Activated B cell treated with CpG ODN at 0.5 μM for 24 hours (primary cell): ENCODE data around the gene KDM5C. TPM values are rescaled to one million over a fixed set of nuclear protein-coding genes. Genes with fewer than 3 reads are reported as not detected.

Experiments used
- ATAC-seq: fragments of 200-7000 bp; cut with Tn5 transposase; one replicate; pipeline ENCODE4 v1.10.0; 2021; ENCODE audit warnings: low read depth, mild to moderate bottlenecking, moderate library complexity
- CTCF ChIA-PET: fragments of 350-600 bp; sonication (Branson Sonifier 250); formaldehyde crosslinking; loops from one replicate; lab custom pipeline; 2021; ENCODE audit warnings: antibody characterized with exemption; lab: Charles Lee
- POLR2A ChIA-PET: fragments of 350-600 bp; sonication (Branson Sonifier 250); formaldehyde crosslinking; loops from one replicate; lab custom pipeline; 2021; ENCODE audit warnings: antibody characterized with exemption; lab: Charles Lee
- DNase-seq: peaks from one replicate; pipeline ENCODE4 v3.0.0; 2022
- H3K27ac Mint-ChIP-seq: one replicate; pipeline ENCODE4 v1.8.0; 2020; ENCODE audit warnings: mixed read lengths
- H3K27me3 Mint-ChIP-seq: one replicate; pipeline ENCODE4 v1.8.0; 2021; ENCODE audit warnings: mixed read lengths
- H3K36me3 Mint-ChIP-seq: one replicate; pipeline ENCODE4 v1.8.0; 2021; ENCODE audit warnings: low read depth, mixed read lengths
- H3K4me1 Mint-ChIP-seq: one replicate; pipeline ENCODE4 v1.8.0; 2021; ENCODE audit warnings: mixed read lengths
- H3K4me3 Mint-ChIP-seq: one replicate; pipeline ENCODE4 v1.8.0; 2020; ENCODE audit warnings: mild to moderate bottlenecking, mixed read lengths
- H3K9me3 Mint-ChIP-seq: one replicate; pipeline ENCODE4 v1.8.0; 2020; ENCODE audit warnings: mixed read lengths
- intact Hi-C: fragments of 100-400 bp; cut with micrococcal nuclease; formaldehyde crosslinking; loops from one replicate; pipeline ENCODE4 v1.15.1; 2024
- total RNA-seq: library from RNA; stranded (reverse); gene quantifications from 2 replicates; pipeline ENCODE4 v1.2.3, GENCODE V29; 2022
- TF ChIP-seq, protein P1 (sequence below): fragments of 200-600 bp; IDR thresholded peaks from one replicate; pipeline ENCODE4 v1.8.0; 2022; ENCODE audit warnings: antibody characterized with exemption, mild to moderate bottlenecking

KDM5C gene
- total RNA-seq, 1 donor from 2014 or later: 109 TPM

GRCh38 chrX:53211391-53211978, 13.5 kb downstream of the KDM5C start:
- ChIA-PET CTCF (no interaction called here), POLR2A (interaction anchor here (1.0 kb wide), 1 partner anchor 13 kb away, joined by 3 read pairs; no protein-coding TSS in a partner anchor)
- H3K4me3 Mint-ChIP-seq: no peak overlapping the region
- ATAC-seq (no peak), DNase-seq (no peak)
- H3K27ac Mint-ChIP-seq: no peak overlapping the region
- intact Hi-C loops: no loop called here
- no peaks in the 10 kb centered on the region for H3K9me3 Mint-ChIP-seq
- H3K27me3 Mint-ChIP-seq: no peaks in the 10 kb centered on the region
- no peaks in the 10 kb centered on the region for H3K4me1 Mint-ChIP-seq
- peaks cover 71% of the 10 kb centered on the region for H3K36me3 Mint-ChIP-seq
- TF ChIP-seq, protein P1, sequence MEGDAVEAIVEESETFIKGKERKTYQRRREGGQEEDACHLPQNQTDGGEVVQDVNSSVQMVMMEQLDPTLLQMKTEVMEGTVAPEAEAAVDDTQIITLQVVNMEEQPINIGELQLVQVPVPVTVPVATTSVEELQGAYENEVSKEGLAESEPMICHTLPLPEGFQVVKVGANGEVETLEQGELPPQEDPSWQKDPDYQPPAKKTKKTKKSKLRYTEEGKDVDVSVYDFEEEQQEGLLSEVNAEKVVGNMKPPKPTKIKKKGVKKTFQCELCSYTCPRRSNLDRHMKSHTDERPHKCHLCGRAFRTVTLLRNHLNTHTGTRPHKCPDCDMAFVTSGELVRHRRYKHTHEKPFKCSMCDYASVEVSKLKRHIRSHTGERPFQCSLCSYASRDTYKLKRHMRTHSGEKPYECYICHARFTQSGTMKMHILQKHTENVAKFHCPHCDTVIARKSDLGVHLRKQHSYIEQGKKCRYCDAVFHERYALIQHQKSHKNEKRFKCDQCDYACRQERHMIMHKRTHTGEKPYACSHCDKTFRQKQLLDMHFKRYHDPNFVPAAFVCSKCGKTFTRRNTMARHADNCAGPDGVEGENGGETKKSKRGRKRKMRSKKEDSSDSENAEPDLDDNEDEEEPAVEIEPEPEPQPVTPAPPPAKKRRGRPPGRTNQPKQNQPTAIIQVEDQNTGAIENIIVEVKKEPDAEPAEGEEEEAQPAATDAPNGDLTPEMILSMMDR: no peak

- ChIA-PET CTCF (no interaction called here), POLR2A (no interaction called here)
- TF ChIP-seq, protein P1: no peak
- intact Hi-C loops: no loop called here
- no peaks in the 10 kb centered on the region for H3K4me1 Mint-ChIP-seq
- no peak overlapping the region for H3K4me3 Mint-ChIP-seq
- H3K27ac Mint-ChIP-seq: no peak overlapping the region
- ATAC-seq: no peak
- DNase-seq: no peak
- H3K27me3 Mint-ChIP-seq: no peaks in the 10 kb centered on the region
- H3K36me3 Mint-ChIP-seq: peaks cover 74% of the 10 kb centered on the region
- no peaks in the 10 kb centered on the region for H3K9me3 Mint-ChIP-seq
Measured at GRCh38 chrX:53196678-53197077, 28.3 kb downstream of the KDM5C start.

- ChIA-PET CTCF (no interaction called here), POLR2A (no interaction called here)
- ATAC-seq (no peak), DNase-seq (no peak)
- Mint-ChIP-seq H3K36me3 (peaks cover 71% of the 10 kb centered on the region), H3K27me3 (no peaks in the 10 kb centered on the region), H3K4me1 (no peaks in the 10 kb centered on the region), H3K27ac (no peak overlapping the region), H3K4me3 (no peak overlapping the region), H3K9me3 (no peaks in the 10 kb centered on the region)
- intact Hi-C loops: no loop called here
- TF ChIP-seq, protein P1: no peak
Measured at GRCh38 chrX:53195401-53195800, 29.6 kb downstream of the KDM5C start.

- no peaks in the 10 kb centered on the region for H3K4me1 Mint-ChIP-seq
- intact Hi-C loops: no loop called here
- no peak overlapping the region for H3K27ac Mint-ChIP-seq
- ChIA-PET CTCF (no interaction called here), POLR2A (no interaction called here)
- H3K4me3 Mint-ChIP-seq: no peak overlapping the region
- no peak for DNase-seq
- no peaks in the 10 kb centered on the region for H3K9me3 Mint-ChIP-seq
- TF ChIP-seq, protein P1: no peak
- ATAC-seq: no peak
- H3K27me3 Mint-ChIP-seq: no peaks in the 10 kb centered on the region
- peaks cover 65% of the 10 kb centered on the region for H3K36me3 Mint-ChIP-seq
Measured at GRCh38 chrX:53194308-53194707, 30.7 kb downstream of the KDM5C start.

- CTCF ChIA-PET: no interaction called here
- Mint-ChIP-seq H3K9me3 (no peaks in the 10 kb centered on the region), H3K36me3 (peaks cover 53% of the 10 kb centered on the region), H3K4me1 (no peaks in the 10 kb centered on the region), H3K4me3 (no peak overlapping the region), H3K27me3 (no peaks in the 10 kb centered on the region), H3K27ac (no peak overlapping the region)
- TF ChIP-seq, protein P1: no peak
- POLR2A ChIA-PET: no interaction called here
- no peak for DNase-seq
- ATAC-seq: no peak
- intact Hi-C loops: no loop called here
Measured at GRCh38 chrX:53193093-53193492, 31.9 kb downstream of the KDM5C start.
